ENCODE data around the gene ADGRB3.

ADGRB3 gene

GRCh38 chr6:68704485-68704884 is 69.4 kb downstream of the ADGRB3 start:
- Histone ChIP-seq H2AK5ac (ENCODE audit: low read length, severe bottlenecking) (no peak overlapping the region), H2AFZ (ENCODE audit: low read depth, low read length) (no peak overlapping the region), H4K91ac (ENCODE audit: low read length) (no peak overlapping the region), H3K4me2 (ENCODE audit: low read length, poor library complexity, severe bottlenecking) (no peak overlapping the region), H3K79me1 (replicated peaks; ENCODE audit: low read length, poor library complexity, severe bottlenecking) (no peaks in the 10 kb centered on the region), H3K36me3 (ENCODE audit: control insufficient read depth in 1 of 2, insufficient read depth in 2 of 2, low read depth in 1 of 2, low read length in 2 of 2) (no peaks in the 10 kb centered on the region), H3K4ac (ENCODE audit: low read depth in 1 of 2, low read length in 2 of 2) (no peak overlapping the region), H3K9me3 (ENCODE audit: control insufficient read depth, low read length) (no peaks in the 10 kb centered on the region), H3K4me1 (ENCODE audit: control insufficient read depth, insufficient read depth, low read depth, low read length) (no peaks in the 10 kb centered on the region), H2BK12ac (ENCODE audit: low read length in 2 of 2) (no peak overlapping the region), H2BK15ac (ENCODE audit: low read depth, poor library complexity, severe bottlenecking) (no peak overlapping the region), H3K23ac (ENCODE audit: low read length in 2 of 2) (no peak overlapping the region), H3K27ac (ENCODE audit: low read length, poor library complexity, severe bottlenecking) (no peak overlapping the region), H3K18ac (ENCODE audit: low read depth in 1 of 2, low read length in 2 of 2) (no peak overlapping the region), H4K8ac (ENCODE audit: low read length) (no peak overlapping the region), H2BK120ac (ENCODE audit: low read depth, low read length) (no peak overlapping the region), H3K9ac (ENCODE audit: low read length) (no peak overlapping the region), H3K27me3 (ENCODE audit: control insufficient read depth in 1 of 2, insufficient read depth in 1 of 2, low read length in 2 of 2) (no peaks in the 10 kb centered on the region), H3K4me3 (ENCODE audit: insufficient read depth in 1 of 2, low read depth in 1 of 2, low read length in 2 of 2) (no peak overlapping the region), H3K14ac (ENCODE audit: low read length in 2 of 2) (no peak overlapping the region), H2BK5ac (ENCODE audit: low read depth, low read length, poor library complexity, severe bottlenecking) (no peak overlapping the region)
- no peak for DNase-seq

GRCh38 chr6:68709091-68709490 is 74.0 kb downstream of the ADGRB3 start:
- Histone ChIP-seq H3K36me3 (ENCODE audit: control insufficient read depth in 1 of 2, insufficient read depth in 2 of 2, low read depth in 1 of 2, low read length in 2 of 2) (no peaks in the 10 kb centered on the region), H4K91ac (ENCODE audit: low read length) (no peak overlapping the region), H3K27ac (ENCODE audit: low read length, poor library complexity, severe bottlenecking) (no peak overlapping the region), H3K14ac (ENCODE audit: low read length in 2 of 2) (no peak overlapping the region), H3K4me3 (ENCODE audit: insufficient read depth in 1 of 2, low read depth in 1 of 2, low read length in 2 of 2) (no peak overlapping the region), H3K4me2 (ENCODE audit: low read length, poor library complexity, severe bottlenecking) (no peak overlapping the region), H2BK120ac (ENCODE audit: low read depth, low read length) (no peak overlapping the region), H3K4ac (ENCODE audit: low read depth in 1 of 2, low read length in 2 of 2) (no peak overlapping the region), H2BK15ac (ENCODE audit: low read depth, poor library complexity, severe bottlenecking) (no peak overlapping the region), H3K23ac (ENCODE audit: low read length in 2 of 2) (no peak overlapping the region), H4K8ac (ENCODE audit: low read length) (no peak overlapping the region), H3K9me3 (ENCODE audit: control insufficient read depth, low read length) (no peaks in the 10 kb centered on the region), H2BK5ac (ENCODE audit: low read depth, low read length, poor library complexity, severe bottlenecking) (no peak overlapping the region), H2AFZ (ENCODE audit: low read depth, low read length) (no peak overlapping the region), H2AK5ac (ENCODE audit: low read length, severe bottlenecking) (no peak overlapping the region), H3K4me1 (ENCODE audit: control insufficient read depth, insufficient read depth, low read depth, low read length) (no peaks in the 10 kb centered on the region), H3K27me3 (ENCODE audit: control insufficient read depth in 1 of 2, insufficient read depth in 1 of 2, low read length in 2 of 2) (no peaks in the 10 kb centered on the region), H2BK12ac (ENCODE audit: low read length in 2 of 2) (no peak overlapping the region), H3K9ac (ENCODE audit: low read length) (no peak overlapping the region), H3K18ac (ENCODE audit: low read depth in 1 of 2, low read length in 2 of 2) (no peak overlapping the region), H3K79me1 (replicated peaks; ENCODE audit: low read length, poor library complexity, severe bottlenecking) (no peaks in the 10 kb centered on the region)
- WGBS = no CpG with 5 or more reads among the region's 2 CpGs
- no peak for DNase-seq

GRCh38 chr6:68709882-68710281 is 74.8 kb downstream of the ADGRB3 start:
- H3K27me3 ChIP-seq (ENCODE audit: control insufficient read depth in 1 of 2, insufficient read depth in 1 of 2, low read length in 2 of 2) = no peaks in the 10 kb centered on the region
- H3K36me3 ChIP-seq (ENCODE audit: control insufficient read depth in 1 of 2, insufficient read depth in 2 of 2, low read depth in 1 of 2, low read length in 2 of 2) = no peaks in the 10 kb centered on the region
- H3K23ac ChIP-seq (ENCODE audit: low read length in 2 of 2) = no peak overlapping the region
- no peak overlapping the region for H3K18ac ChIP-seq (ENCODE audit: low read depth in 1 of 2, low read length in 2 of 2)
- H4K8ac ChIP-seq (ENCODE audit: low read length) = no peak overlapping the region
- H2BK12ac ChIP-seq (ENCODE audit: low read length in 2 of 2) = no peak overlapping the region
- no peaks in the 10 kb centered on the region for H3K9me3 ChIP-seq (ENCODE audit: control insufficient read depth, low read length)
- no peak overlapping the region for H2AFZ ChIP-seq (ENCODE audit: low read depth, low read length)
- no peak for DNase-seq
- H2BK15ac ChIP-seq (ENCODE audit: low read depth, poor library complexity, severe bottlenecking) = no peak overlapping the region
- H3K4me1 ChIP-seq (ENCODE audit: control insufficient read depth, insufficient read depth, low read depth, low read length) = no peaks in the 10 kb centered on the region
- H3K14ac ChIP-seq (ENCODE audit: low read length in 2 of 2) = no peak overlapping the region
- no peak overlapping the region for H2BK120ac ChIP-seq (ENCODE audit: low read depth, low read length)
- no peak overlapping the region for H3K27ac ChIP-seq (ENCODE audit: low read length, poor library complexity, severe bottlenecking)
- H4K91ac ChIP-seq (ENCODE audit: low read length) = no peak overlapping the region
- no peak overlapping the region for H2AK5ac ChIP-seq (ENCODE audit: low read length, severe bottlenecking)
- no peak overlapping the region for H3K4ac ChIP-seq (ENCODE audit: low read depth in 1 of 2, low read length in 2 of 2)
- H3K79me1 ChIP-seq (replicated peaks; ENCODE audit: low read length, poor library complexity, severe bottlenecking) = no peaks in the 10 kb centered on the region
- H3K9ac ChIP-seq (ENCODE audit: low read length) = no peak overlapping the region
- H2BK5ac ChIP-seq (ENCODE audit: low read depth, low read length, poor library complexity, severe bottlenecking) = no peak overlapping the region
- no peak overlapping the region for H3K4me3 ChIP-seq (ENCODE audit: insufficient read depth in 1 of 2, low read depth in 1 of 2, low read length in 2 of 2)
- no peak overlapping the region for H3K4me2 ChIP-seq (ENCODE audit: low read length, poor library complexity, severe bottlenecking)

- H3K4me2 ChIP-seq (ENCODE audit: low read length, poor library complexity, severe bottlenecking) = no peak overlapping the region
- no peaks in the 10 kb centered on the region for H3K36me3 ChIP-seq (ENCODE audit: control insufficient read depth in 1 of 2, insufficient read depth in 2 of 2, low read depth in 1 of 2, low read length in 2 of 2)
- no peak overlapping the region for H2AK5ac ChIP-seq (ENCODE audit: low read length, severe bottlenecking)
- no peaks in the 10 kb centered on the region for H3K4me1 ChIP-seq (ENCODE audit: control insufficient read depth, insufficient read depth, low read depth, low read length)
- 97% methylated on average over 2 of the region's 3 CpGs for WGBS
- H3K9me3 ChIP-seq (ENCODE audit: control insufficient read depth, low read length) = no peaks in the 10 kb centered on the region
- H3K18ac ChIP-seq (ENCODE audit: low read depth in 1 of 2, low read length in 2 of 2) = no peak overlapping the region
- H3K27ac ChIP-seq (ENCODE audit: low read length, poor library complexity, severe bottlenecking) = no peak overlapping the region
- H3K14ac ChIP-seq (ENCODE audit: low read length in 2 of 2) = no peak overlapping the region
- H3K79me1 ChIP-seq (replicated peaks; ENCODE audit: low read length, poor library complexity, severe bottlenecking) = no peaks in the 10 kb centered on the region
- no peak overlapping the region for H2BK15ac ChIP-seq (ENCODE audit: low read depth, poor library complexity, severe bottlenecking)
- H3K4ac ChIP-seq (ENCODE audit: low read depth in 1 of 2, low read length in 2 of 2) = no peak overlapping the region
- H4K91ac ChIP-seq (ENCODE audit: low read length) = no peak overlapping the region
- no peak overlapping the region for H3K23ac ChIP-seq (ENCODE audit: low read length in 2 of 2)
- H2AFZ ChIP-seq (ENCODE audit: low read depth, low read length) = no peak overlapping the region
- no peak overlapping the region for H2BK5ac ChIP-seq (ENCODE audit: low read depth, low read length, poor library complexity, severe bottlenecking)
- no peak overlapping the region for H2BK12ac ChIP-seq (ENCODE audit: low read length in 2 of 2)
- no peak overlapping the region for H2BK120ac ChIP-seq (ENCODE audit: low read depth, low read length)
- no peak overlapping the region for H3K9ac ChIP-seq (ENCODE audit: low read length)
- H3K27me3 ChIP-seq (ENCODE audit: control insufficient read depth in 1 of 2, insufficient read depth in 1 of 2, low read length in 2 of 2) = no peaks in the 10 kb centered on the region
- no peak overlapping the region for H3K4me3 ChIP-seq (ENCODE audit: insufficient read depth in 1 of 2, low read depth in 1 of 2, low read length in 2 of 2)
- no peak for DNase-seq
- no peak overlapping the region for H4K8ac ChIP-seq (ENCODE audit: low read length)
Observed at GRCh38 chr6:68710496-68710895, 75.4 kb downstream of the ADGRB3 start.
